Esophagus squamous epithelium (tissue), 5 donors: ENCODE data around the gene TAGLN3. TPM values are rescaled to one million over a fixed set of nuclear protein-coding genes. Genes with fewer than 3 reads are reported as not detected.

Experiments
- DNase-seq: peaks from one replicate; lab custom pipeline; 2025; lab: John Stamatoyannopoulos, UW
- H3K27ac ChIP-seq, 4 donors: fragments of 200-600 bp; sonication (generic); one replicate each; pipeline ENCODE4 v1.5.1; 2016 to 2019; ENCODE audit warnings: mild to moderate bottlenecking in 1 of 4
- H3K27me3 ChIP-seq, 4 donors: fragments of 200-600 bp; sonication (generic); 1 replicate in 3 of 4; 2 replicates in 1 of 4; pipeline versions ENCODE4 v1.5.1 to v1.6.0; 2017 to 2021; ENCODE audit warnings: antibody characterized with exemption in 1 of 4
- H3K36me3 ChIP-seq, 3 donors: fragments of 200-600 bp; sonication (generic); one replicate each; pipeline ENCODE4 v1.5.1; 2016 to 2019
- H3K4me1 ChIP-seq, 3 donors: fragments of 200-600 bp; sonication (generic); one replicate each; pipeline ENCODE4 v1.5.1; 2017 to 2019
- H3K4me3 ChIP-seq, 4 donors: fragments of 200-600 bp; sonication (generic); 1 replicate in 3 of 4; 2 replicates in 1 of 4; pipeline ENCODE4 v1.5.1; 2016 to 2019; ENCODE audit warnings: mild to moderate bottlenecking in 2 of 4, moderate library complexity in 1 of 4
- H3K9me3 ChIP-seq, 3 donors: fragments of 200-600 bp; sonication (generic); one replicate each; pipeline ENCODE4 v1.5.1; 2016 to 2019
- POLR2A ChIP-seq, 4 donors: fragments of 450-650 bp; IDR thresholded peaks; one replicate each; pipeline ENCODE4 v1.6.1; 2017; ENCODE audit warnings: antibody characterized with exemption in 4 of 4, mild to moderate bottlenecking in 4 of 4, moderate library complexity in 3 of 4
- WGBS, 2 donors: methylation state at CpG; one replicate each; pipeline ENCODE4 v1.1.5; 2018; 5-methylcytosine and 5-hydroxymethylcytosine counted together
- intact Hi-C: fragments of 100-400 bp; cut with DNase I; formaldehyde crosslinking; loops from one replicate; pipeline ENCODE4 v1.15.0; 2022
- total RNA-seq, 4 donors: library from RNA; depleted of rRNA; stranded (reverse); fragments of >200 nt; gene quantifications; one replicate each; pipeline ENCODE4 v1.1.0, GENCODE V29; 2016
- TF ChIP-seq, protein P1 (sequence below), 6 experiments: fragments of 450-650 bp in 4 of 6; fragments of 200-600 bp in 2 of 6; sonication (generic) in 2 of 6; IDR thresholded peaks; one replicate each; pipeline ENCODE4 v1.5.1; 2016 to 2019; ENCODE audit warnings: antibody characterized with exemption in 6 of 6, mild to moderate bottlenecking in 4 of 6, moderate library complexity in 4 of 6
- donor health status: DM: yes; HTN: yes; CAD: no.

The TAGLN3 gene
- total RNA-seq, 4 donors from 2014 or later: not detected

DNA sequence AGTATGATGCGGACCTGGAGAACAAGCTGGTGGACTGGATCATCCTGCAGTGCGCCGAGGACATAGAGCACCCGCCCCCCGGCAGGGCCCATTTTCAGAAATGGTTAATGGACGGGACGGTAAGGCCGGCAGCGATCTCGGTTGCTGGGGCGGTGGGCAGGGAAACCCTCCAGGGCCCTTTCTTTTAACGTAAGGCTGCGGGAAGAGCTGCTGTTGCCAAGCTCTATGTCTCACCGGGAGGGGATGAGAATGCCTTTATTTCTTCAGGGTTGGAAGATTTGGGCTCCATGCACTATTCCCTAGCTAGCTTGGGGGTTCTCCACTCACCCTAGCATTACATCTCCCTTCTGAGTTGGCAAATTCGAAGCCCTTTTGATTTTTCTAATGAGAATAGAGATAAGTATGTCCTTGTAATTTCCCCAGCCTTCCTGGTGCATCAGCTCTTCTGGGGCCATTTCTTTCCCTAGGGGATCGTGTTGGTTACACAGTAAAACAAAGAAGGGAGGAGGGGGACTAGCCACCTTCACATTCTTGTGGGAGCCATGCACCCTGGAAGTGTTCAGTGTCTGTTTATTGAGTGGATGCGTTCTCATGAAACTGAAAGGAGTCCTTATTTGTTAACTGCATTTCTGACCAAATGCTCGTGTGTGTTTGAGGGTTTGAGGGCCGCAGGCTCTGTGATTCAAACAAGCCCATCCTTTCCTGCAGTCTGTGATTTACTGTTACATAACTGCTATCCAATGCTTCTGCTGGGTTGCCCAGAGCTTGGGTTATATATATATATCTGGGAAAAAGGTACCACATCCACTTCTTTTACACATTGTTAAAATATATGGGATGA lies 982 bp downstream of the TAGLN3 start:
- intact Hi-C loops: no loop called here
- DNase-seq: no peak
- Histone ChIP-seq H3K9me3 (no peaks in the 10 kb centered on the region), H3K27me3 (peaks cover 0 to 39% (median 0%) of the 10 kb centered on the region in 4 donors), H3K36me3 (no peaks in the 10 kb centered on the region), H3K4me3 (peak overlapping the region; percentile 13 to 61 (median 41)), H3K27ac (no peak overlapping the region), H3K4me1 (peaks cover 6 to 23% (median 10%) of the 10 kb centered on the region in 3 donors)
- TF ChIP-seq, protein P1, sequence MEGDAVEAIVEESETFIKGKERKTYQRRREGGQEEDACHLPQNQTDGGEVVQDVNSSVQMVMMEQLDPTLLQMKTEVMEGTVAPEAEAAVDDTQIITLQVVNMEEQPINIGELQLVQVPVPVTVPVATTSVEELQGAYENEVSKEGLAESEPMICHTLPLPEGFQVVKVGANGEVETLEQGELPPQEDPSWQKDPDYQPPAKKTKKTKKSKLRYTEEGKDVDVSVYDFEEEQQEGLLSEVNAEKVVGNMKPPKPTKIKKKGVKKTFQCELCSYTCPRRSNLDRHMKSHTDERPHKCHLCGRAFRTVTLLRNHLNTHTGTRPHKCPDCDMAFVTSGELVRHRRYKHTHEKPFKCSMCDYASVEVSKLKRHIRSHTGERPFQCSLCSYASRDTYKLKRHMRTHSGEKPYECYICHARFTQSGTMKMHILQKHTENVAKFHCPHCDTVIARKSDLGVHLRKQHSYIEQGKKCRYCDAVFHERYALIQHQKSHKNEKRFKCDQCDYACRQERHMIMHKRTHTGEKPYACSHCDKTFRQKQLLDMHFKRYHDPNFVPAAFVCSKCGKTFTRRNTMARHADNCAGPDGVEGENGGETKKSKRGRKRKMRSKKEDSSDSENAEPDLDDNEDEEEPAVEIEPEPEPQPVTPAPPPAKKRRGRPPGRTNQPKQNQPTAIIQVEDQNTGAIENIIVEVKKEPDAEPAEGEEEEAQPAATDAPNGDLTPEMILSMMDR (IDR thresholded peaks at IDR 0.05): no peak
- no peak for TF ChIP-seq POLR2A (IDR thresholded peaks at IDR 0.05)
- WGBS, 2 donors: 35 to 52% methylated on average over 9 to 15 of the region's 19 CpGs

- intact Hi-C loops: no loop called here
- Histone ChIP-seq H3K4me1 (peaks cover 6 to 23% (median 10%) of the 10 kb centered on the region in 3 donors), H3K36me3 (no peaks in the 10 kb centered on the region), H3K9me3 (no peaks in the 10 kb centered on the region), H3K27me3 (peaks cover 0 to 39% (median 0%) of the 10 kb centered on the region in 4 donors), H3K27ac (no peak overlapping the region), H3K4me3 (no peak overlapping the region)
- no peak for DNase-seq
- TF ChIP-seq POLR2A (IDR thresholded peaks at IDR 0.05): no peak
- TF ChIP-seq, protein P1 (IDR thresholded peaks at IDR 0.05): no peak
- 88 to 97% methylated on average over 3 to 5 of the region's 5 CpGs for WGBS, 2 donors
These were observed 1.6 kb downstream of the TAGLN3 start for GRCh38 chr3:112000367-112000771.

DNA sequence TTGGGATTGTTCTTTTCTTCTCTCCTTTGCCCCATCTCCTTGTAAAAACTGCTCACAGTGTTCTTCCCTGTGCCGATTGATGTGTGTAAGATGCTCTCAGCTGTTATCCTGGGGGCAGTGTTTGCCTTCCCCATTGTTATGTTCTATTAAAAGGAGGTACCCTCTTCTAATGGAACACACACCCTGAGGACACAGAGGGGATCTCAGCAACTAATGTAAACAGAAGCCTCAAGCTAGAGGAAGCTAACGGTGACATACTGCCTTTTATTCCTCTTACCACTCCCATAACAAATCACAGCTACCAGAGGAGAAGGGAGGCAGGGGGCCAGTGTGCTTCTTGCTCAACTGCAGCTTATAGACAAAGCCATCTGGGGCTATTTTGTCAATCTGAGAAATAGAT lies 2.2 kb downstream of the TAGLN3 start:
- no peak overlapping the region for H3K27ac ChIP-seq
- no peaks in the 10 kb centered on the region for H3K36me3 ChIP-seq
- DNase-seq: no peak
- no peaks in the 10 kb centered on the region for H3K9me3 ChIP-seq
- no peak for TF ChIP-seq POLR2A (IDR thresholded peaks at IDR 0.05)
- TF ChIP-seq, protein P1 (IDR thresholded peaks at IDR 0.05): no peak
- intact Hi-C loops: no loop called here
- H3K27me3 ChIP-seq: peaks cover 0 to 39% (median 0%) of the 10 kb centered on the region in 4 donors
- H3K4me3 ChIP-seq: no peak overlapping the region
- H3K4me1 ChIP-seq: peaks cover 6 to 23% (median 10%) of the 10 kb centered on the region in 3 donors
- 75 to 80% methylated on average over 1 to 2 of the region's 2 CpGs for WGBS, 2 donors

- intact Hi-C loops: no loop called here
- DNase-seq: no peak
- Histone ChIP-seq H3K9me3 (no peaks in the 10 kb centered on the region), H3K4me3 (no peak overlapping the region), H3K27me3 (peaks cover 0 to 39% (median 0%) of the 10 kb centered on the region in 4 donors), H3K27ac (no peak overlapping the region), H3K36me3 (no peaks in the 10 kb centered on the region), H3K4me1 (peaks cover 6 to 23% (median 10%) of the 10 kb centered on the region in 3 donors)
- 90 to 93% methylated on average over 2 of the region's 2 CpGs for WGBS, 2 donors
- no peak for TF ChIP-seq POLR2A (IDR thresholded peaks at IDR 0.05)
- TF ChIP-seq, protein P1 (IDR thresholded peaks at IDR 0.05): no peak
These were observed 2.8 kb downstream of the TAGLN3 start for GRCh38 chr3:112001526-112001925.
